Stimulated activated CD8-positive, alpha-beta memory T cell treated with anti-CD3 and anti-CD28 coated beads, Interleukin-15, amount 100 ng/mL, for 4 hours (primary cell): ENCODE results near the gene CNTN2.
A peak's percentile ranks its signal among the peaks of the same experiment; 100 is the strongest.

Experiments
- DNase-seq, 2 donors: peaks; one replicate each; pipeline ENCODE4 v3.0.0-alpha.2; 2020; ENCODE audit warnings: low read depth in 2 of 2

The CNTN2 gene

DNA sequence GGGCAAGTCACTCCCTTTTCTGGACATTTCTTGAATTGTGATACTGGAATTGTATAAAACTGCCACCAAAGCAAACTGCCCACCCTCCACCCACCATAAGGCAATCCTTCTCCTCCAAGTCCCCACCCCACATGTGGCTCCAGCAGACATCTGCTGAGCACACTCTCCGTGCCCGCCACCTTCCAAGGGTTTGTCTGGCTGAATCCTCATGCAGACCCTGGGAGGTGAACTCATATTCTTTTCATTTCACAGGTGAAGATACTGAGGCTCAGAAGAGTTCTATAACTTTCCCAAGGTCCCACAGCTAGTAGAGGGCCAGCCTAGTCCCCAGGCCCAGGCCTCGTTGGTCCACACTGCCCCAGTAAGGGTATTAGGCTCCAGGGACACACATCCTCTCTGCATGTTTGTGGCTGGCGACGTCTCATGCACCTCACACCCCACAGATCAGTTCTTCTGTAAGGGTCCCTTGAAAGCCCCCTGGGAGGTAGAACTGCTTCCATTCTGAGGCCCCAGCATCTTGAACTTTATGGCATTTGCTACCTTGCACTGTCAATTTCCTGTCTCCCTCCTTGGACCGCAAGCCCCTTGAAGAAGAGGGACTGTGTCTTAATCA is 14.1 kb downstream of the CNTN2 start:
- DNase-seq, result no peak

DNA sequence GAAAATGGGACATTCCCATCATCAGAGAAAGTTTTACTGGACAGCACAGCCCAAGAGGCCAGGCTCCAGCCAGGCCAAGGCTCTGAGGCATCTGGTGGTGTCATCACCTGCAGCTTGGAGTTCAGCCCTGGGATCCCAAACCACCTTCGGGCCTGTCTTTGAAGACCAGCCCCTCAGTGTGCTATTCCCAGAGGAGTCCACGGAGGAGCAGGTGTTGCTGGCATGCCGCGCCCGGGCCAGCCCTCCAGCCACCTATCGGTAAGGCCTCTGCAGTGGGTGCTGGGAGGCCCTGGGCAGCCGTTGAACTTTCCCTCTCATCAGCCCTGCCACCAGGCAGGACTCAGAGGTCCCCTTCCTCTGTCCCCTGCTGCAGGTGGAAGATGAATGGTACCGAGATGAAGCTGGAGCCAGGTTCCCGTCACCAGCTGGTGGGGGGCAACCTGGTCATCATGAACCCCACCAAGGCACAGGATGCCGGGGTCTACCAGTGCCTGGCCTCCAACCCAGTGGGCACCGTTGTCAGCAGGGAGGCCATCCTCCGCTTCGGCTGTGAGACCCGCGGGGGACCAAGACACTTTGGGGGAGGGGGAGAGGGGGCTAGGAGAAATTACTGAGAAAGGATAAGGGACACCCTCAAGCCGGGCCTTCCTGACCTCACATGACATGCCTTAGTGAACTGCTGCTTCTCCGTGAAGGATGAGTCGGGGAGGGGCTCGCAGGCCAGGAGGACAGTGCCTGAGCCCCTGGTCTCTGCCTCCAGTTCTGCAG is 15.0 kb downstream of the CNTN2 start:
- no peak for DNase-seq

DNA sequence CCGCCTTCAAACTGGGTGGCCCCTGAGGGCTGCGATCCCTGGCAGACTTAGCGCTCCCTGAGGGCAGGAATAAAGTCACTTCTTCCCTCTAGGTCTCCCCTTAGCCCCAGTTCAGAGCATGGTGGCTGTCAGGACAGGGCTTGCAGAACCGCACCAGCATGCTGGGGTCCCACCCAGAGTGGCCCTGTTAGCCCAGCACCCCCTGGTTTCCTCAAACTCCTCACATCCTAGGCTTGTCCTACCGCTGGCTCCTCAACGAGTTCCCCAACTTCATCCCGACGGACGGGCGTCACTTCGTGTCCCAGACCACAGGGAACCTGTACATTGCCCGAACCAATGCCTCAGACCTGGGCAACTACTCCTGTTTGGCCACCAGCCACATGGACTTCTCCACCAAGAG is 15.8 kb downstream of the CNTN2 start:
- DNase-seq, result no peak

DNA sequence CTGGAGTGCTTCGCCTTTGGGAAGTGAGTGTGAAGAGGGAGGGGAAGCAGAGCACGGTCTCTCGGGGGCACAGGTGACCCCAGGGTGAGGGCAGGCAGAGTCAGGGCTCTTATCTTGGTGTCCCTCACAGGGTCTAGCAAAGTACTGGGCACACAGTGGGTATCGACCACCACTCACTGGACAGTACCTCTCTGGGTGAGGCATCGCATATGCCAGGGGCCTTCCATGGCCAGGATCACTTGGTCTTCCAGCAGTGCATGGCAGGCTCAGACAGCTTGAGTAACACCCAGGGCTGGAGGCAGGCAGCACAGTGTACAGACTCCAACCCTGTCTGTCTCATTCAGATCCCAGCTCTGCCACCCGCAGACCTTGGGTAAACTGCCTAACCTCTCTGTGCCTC is 16.6 kb downstream of the CNTN2 start:
- DNase-seq, result no peak

DNA sequence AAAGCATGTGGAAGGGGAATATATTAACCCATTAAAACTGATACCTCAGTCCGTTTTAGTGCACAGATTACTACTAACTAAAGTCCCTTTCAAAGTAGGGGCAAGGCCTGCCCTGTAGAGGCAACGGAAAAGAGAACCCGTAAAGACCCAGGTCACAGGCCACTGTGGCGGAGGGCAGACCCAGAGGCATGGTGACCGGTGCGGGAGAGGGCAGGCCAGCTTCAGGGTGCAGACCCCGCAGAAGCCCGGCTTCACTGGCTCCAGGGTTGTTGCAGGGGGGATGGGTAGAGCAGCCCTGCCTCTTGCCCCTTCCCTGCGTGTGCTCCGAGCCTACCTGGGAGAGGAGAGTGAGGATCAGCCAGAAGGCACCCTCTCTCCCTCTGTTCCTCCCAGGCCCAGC is 17.7 kb downstream of the CNTN2 start:
- DNase-seq, result no peak

DNA sequence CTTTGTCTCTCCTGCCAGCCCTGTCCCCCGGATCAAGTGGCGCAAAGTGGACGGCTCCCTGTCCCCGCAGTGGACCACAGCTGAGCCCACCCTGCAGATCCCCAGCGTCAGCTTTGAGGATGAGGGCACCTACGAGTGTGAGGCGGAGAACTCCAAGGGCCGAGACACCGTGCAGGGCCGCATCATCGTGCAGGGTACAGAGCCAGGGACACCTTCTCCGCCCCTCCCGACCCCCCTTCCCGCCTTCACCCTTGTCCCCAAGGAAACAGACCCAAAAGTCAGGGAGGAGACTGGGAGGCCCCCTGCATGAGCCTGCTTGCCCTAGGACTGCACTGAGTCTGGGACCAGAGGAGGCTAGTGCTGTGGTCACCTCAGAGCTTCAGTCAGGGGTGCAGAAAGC is 18.2 kb downstream of the CNTN2 start:
- no peak for DNase-seq

DNA sequence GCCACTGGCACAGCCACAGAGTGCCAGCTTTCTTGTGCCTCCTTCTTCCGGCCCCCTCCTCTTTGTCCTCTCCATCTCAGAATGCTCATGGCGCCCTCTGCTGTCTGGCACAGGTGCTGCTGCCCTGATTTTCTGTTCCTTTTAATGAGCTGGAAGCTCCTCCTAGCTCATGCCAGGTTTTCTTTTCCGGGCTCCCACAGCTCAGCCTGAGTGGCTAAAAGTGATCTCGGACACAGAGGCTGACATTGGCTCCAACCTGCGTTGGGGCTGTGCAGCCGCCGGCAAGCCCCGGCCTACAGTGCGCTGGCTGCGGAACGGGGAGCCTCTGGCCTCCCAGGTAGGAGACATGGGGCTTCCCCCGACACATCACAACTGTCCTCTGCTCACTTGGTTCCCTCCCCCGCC is 18.7 kb downstream of the CNTN2 start:
- peak; percentile 5 to 12 for DNase-seq

DNA sequence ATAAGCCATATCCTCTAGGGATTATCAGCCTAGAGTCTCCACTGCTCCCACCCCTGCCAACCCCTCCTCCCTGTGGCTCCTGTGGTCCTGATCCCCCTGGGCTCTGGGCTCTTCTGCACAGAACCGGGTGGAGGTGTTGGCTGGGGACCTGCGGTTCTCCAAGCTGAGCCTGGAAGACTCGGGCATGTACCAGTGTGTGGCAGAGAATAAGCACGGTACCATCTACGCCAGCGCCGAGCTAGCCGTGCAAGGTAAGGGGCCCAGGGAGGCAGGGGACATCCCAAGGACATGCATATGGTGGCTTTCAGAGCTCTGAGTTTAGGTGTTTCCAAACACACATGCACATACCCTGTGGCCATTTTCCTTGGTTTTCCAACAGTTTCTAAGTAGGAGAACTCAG is 19.3 kb downstream of the CNTN2 start:
- no peak for DNase-seq

DNA sequence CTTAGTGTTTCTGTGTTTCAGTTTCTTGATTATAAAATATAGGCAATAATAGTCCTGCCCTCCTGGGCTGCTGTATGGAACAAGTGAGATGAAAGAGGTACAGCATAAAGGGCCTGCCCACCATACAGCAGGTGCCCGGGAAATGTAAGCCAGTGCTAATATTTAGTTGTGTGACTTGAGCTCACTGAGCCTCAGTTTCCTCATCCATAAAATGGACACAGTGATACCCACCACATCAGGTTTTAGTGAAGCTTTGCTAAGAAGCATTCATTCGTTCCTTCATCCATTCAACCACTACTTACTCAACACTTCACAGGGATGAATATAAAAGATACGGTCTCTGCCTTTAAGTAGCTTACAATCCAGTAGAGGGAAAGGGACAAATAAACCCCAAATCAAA is 19.9 kb downstream of the CNTN2 start:
- no peak for DNase-seq

DNA sequence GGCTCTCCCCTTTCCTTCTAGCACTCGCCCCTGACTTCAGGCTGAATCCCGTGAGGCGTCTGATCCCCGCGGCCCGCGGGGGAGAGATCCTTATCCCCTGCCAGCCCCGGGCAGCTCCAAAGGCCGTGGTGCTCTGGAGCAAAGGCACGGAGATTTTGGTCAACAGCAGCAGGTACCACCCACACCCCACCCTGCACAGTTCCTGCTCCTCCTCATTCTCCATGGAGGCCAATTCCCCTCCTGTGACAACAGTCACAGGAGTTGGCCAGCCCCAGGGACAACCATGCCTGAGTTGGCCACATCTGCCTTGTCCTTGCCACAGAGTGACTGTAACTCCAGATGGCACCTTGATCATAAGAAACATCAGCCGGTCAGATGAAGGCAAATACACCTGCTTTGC is 21.3 kb downstream of the CNTN2 start:
- no peak for DNase-seq

DNA sequence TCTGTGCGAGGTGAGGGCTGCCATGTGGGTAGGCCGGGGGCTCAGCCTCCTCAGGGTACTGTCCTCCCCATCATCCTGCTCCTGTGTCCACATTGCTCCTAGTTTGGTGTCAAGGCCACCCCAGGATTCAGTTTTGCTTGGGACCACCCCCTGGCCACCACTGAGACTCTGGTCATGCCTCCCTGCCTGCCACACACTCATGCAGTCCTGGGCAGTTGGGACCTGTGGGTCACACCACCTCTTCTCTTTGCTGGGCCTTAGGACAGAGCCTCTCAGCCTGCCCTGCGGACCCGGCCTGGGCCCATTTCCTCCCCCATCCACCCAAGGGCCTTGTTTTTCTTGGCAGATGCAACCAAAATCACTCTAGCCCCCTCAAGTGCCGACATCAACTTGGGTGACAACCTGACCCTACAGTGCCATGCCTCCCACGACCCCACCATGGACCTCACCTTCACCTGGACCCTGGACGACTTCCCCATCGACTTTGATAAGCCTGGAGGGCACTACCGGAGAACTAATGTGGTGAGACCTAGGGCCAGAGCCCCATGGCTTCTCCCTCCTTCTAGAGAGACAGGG is 21.8 kb downstream of the CNTN2 start:
- no peak for DNase-seq

DNA sequence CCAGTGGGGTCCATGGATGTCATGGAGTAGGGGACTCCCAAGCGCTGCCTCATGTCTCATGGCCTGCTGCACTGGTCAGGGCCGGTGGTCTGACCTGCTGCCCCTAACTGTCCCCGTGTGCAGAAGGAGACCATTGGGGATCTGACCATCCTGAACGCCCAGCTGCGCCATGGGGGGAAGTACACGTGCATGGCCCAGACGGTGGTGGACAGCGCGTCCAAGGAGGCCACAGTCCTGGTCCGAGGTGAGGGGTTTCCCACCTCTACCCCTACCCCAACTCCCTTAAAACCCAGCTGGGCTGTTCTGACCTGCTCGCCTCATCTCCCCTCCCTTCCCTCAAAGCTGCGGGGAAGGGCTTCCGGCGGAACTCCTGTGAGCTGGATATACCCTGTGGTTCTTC is 22.7 kb downstream of the CNTN2 start:
- no peak for DNase-seq

DNA sequence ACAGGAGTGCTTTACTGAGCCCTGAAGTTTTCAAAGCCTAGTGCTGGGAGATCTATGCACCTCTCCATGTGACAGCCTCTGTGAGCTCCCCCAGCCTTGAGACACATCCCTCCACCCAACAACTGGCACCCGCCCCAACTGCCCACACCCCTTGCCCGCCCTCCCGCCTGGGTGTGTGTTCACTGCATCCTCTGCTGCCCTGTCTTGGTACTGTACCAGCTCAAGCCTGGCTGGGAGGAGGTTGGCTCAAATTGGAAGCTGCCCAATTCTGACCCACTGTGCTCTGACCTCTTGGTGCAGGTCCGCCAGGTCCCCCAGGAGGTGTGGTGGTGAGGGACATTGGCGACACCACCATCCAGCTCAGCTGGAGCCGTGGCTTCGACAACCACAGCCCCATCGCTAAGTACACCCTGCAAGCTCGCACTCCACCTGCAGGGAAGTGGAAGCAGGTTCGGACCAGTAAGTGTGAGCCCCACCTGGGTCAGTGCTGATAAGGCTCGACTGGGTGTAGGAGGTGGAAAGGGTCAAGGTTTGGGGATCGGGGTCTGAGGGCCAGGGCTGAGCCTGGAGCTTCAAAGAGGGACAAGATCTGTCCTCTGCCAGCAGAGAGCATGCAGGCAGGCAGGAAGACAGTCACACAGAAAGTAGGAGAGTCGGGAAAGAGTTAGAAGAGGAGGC is 23.3 kb downstream of the CNTN2 start:
- no peak for DNase-seq

DNA sequence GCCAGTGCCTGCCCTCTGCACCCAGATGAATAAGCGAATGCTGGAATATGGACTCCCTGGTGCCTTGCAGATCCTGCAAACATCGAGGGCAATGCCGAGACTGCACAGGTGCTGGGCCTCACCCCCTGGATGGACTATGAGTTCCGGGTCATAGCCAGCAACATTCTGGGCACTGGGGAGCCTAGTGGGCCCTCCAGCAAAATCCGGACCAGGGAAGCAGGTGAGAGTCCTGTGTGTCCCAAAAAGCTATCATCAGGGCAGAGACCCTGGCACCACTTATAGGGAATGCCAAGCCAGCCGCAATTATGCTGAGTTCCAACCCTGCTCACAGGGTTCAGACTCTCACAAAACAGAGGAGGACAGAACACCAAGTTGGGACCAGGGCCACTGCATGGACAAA is 24.0 kb downstream of the CNTN2 start:
- no peak for DNase-seq

DNA sequence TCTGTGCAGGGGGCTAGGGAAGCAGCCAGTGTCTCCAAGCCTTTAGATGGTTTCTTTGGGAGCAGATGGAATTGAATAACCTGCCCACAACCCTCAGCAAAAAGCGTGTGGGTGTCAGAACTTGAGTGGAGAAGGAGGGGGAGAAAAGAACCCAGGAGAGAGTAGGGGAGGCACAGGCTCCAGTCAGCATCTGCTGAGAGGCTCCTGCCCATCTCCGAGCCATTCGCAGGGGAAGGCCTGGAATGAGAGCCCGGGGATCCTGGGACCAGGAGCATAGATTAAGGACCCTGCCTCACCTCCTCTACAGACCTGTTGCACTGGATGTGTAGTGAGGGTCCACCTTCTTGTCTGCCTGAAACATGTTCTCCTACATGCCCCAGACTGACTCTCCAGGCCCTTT is 25.0 kb downstream of the CNTN2 start:
- no peak for DNase-seq

DNA sequence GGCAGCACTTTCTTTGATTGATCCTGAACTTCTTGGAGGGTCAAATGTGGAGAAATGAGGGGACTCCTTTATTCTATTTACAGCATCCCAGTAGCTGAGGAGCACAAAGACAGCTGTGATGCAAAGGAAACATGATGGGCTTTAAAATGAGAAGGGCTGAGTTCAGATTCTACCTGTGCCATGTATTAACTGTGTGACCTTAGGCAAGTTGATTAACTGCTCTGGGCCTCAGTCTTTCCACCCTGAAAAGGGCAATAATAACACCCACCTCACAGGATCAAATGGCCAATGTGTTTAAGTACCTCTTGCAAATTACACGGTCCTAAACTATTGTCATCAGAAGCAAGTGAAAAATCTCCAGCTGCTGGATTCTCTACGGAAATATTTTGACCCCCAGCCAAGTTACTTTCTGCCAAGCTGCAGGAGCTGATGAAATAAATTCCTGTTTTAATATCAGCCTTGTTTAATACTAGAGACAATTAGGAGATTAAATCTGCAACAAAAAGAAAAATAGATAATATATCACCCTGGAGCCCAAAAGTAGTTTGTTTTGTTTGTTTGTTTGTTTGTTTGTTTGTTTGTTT is 25.5 kb downstream of the CNTN2 start:
- no peak for DNase-seq

DNA sequence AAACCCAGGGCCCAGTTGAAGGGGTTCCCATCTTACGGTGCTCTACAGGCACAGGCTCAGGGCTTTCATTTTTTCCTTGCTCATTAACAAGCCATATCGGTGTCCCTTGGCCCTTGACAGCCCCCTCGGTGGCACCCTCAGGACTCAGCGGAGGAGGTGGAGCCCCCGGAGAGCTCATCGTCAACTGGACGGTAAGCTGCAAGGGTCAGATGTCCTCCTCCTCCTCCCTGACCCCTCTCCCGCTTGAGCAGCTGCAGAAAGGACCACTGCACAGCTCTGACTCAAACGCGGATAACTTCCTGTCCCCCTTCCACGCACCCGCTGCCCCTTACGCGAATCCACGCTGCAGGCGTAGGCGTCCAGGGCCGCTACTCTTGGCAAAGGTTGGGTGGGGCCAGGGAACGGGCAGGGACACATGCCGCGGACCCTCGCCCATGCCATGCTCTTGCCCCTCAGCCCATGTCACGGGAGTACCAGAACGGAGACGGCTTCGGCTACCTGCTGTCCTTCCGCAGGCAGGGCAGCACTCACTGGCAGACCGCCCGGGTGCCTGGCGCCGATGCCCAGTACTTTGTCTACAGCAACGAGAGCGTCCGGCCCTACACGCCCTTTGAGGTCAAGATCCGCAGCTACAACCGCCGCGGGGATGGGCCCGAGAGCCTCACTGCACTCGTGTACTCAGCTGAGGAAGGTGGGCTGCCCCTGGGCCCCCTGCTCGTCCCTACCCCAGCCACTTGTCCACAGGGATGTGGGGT is 26.5 kb downstream of the CNTN2 start:
- DNase-seq, result no peak

DNA sequence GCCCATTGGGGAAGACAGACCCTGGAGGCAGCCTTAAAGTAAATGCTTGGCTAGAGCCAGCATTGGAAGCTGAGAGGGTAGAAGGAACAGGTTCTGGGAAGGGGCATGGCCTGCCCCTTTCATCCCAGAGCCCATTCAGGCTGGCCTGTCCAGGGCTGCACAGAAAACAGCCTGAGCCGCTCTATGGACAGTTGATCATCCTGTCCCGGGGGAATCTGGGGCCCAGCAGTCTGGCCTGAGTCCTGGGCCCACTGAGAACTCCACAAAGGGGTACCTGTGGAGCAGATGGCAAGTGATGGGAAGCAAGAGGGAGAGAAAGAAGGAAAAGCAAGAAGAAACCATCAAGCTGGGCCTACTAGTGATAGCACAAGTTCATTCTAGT is 28.0 kb downstream of the CNTN2 start:
- DNase-seq, result no peak

DNA sequence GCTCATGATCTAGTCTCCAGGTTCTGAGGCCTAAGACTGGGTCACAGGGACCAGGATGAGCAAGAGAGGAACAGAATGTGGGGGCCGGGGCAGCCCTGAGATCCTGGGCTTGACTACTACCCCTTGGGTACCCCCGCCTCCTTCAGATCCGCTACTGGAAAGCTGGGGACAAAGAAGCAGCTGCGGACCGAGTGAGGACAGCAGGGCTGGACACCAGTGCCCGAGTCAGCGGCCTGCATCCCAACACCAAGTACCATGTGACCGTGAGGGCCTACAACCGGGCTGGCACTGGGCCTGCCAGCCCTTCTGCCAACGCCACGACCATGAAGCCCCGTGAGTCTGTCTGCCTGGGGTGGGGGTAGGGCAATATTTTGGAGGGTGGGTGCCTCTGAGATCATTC is 28.8 kb downstream of the CNTN2 start:
- no peak for DNase-seq

DNA sequence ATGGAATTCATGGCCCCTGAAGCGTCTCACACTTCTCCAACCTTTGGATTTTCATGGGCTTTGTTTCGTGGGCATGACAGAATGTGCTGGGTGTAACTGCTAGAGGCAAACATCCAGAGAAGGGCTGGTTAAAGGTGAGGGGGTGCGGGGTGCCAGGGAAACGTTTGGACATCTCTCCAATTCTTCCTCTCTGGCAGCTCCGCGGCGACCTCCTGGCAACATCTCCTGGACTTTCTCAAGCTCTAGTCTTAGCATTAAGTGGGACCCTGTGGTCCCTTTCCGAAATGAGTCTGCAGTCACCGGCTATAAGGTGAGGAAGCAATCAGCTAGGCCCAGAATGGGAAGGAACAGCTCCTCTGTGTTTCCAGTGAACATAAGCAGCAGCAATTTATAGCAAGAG is 29.3 kb downstream of the CNTN2 start:
- no peak for DNase-seq

DNA sequence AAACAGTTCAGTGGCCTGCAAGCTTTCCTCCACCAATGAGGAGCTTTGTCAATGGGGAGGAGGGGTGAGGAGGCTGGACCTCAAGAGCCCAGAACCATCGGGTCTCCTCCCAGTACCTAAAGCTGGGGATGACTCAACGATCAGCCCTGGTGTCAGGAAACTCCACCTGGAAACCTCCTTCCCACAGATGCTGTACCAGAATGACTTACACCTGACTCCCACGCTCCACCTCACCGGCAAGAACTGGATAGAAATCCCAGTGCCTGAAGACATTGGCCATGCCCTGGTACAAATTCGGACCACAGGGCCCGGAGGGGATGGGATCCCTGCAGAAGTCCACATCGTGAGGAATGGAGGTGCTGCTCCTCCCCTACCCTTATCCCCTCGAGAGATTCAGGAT is 29.9 kb downstream of the CNTN2 start:
- no peak for DNase-seq

DNA sequence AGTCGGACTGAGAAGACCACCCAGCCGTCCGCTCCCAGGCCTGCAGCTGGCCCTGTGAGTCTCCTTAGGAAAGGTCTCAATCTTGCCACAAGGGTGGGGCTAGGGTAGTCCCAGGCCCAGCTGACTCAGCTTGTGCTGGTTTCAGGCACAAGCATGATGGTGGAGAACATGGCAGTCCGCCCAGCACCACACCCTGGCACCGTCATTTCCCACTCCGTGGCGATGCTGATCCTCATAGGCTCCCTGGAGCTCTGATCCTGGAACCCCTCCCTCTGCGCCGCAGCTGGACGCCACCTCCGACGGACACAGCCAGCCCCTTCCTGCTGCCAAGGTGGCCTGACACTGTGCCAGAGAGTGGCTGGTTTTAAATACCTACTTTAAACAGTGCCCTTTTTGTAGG is 30.5 kb downstream of the CNTN2 start:
- DNase-seq, result no peak
